Measurements from ENCODE around the gene MSI2. TPM values are rescaled to one million over a fixed set of nuclear protein-coding genes. Genes with fewer than 3 reads are reported as not detected.

The MSI2 gene
- polyA plus RNA-seq, 1 donor from 2014 or later: 3.8 TPM

DNA sequence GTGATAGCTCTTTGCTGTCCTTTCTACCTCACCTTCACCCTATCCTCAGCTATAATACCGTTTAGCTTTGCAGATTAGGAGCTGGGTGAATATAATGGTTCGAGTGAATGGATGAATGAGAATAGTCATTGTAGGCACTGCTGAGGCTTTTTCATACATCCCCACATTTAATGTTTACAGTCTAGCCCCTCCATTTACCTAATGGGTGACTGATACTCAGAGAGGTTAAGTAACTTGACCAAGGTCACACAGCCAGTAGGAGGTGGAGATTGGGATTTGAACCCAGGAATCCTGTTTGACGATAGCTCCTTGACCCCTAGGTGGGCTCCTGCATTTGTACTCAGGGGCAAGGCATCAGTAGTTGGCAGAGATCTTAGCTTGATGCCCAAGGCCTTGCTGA is 293.1 kb downstream of the MSI2 start:
- Mint-ChIP-seq H3K4me1 (peaks cover 50 to 58% (median 53%) of the 10 kb centered on the region in 3 donors), H3K9me3 (no peaks in the 10 kb centered on the region), H3K36me3 (peaks cover 2% of the 10 kb centered on the region), H3K27me3 (no peaks in the 10 kb centered on the region), H3K27ac (peak overlapping the region in 2 of 3 donors; percentile 90 to 100), H3K4me3 (peak overlapping the region in 2 of 4 donors; percentile 47 to 73)

GRCh38 chr17:57550016-57550415 is 293.7 kb downstream of the MSI2 start:
- no peaks in the 10 kb centered on the region for H3K27me3 Mint-ChIP-seq
- peak overlapping the region in 1 of 4 donors; percentile 17 for H3K4me3 Mint-ChIP-seq
- H3K9me3 Mint-ChIP-seq: no peaks in the 10 kb centered on the region
- peak overlapping the region; percentile 90 to 100 (median 96) for H3K27ac Mint-ChIP-seq
- H3K36me3 Mint-ChIP-seq: peaks cover 2% of the 10 kb centered on the region
- peaks cover 52 to 58% (median 55%) of the 10 kb centered on the region in 3 donors for H3K4me1 Mint-ChIP-seq

DNA sequence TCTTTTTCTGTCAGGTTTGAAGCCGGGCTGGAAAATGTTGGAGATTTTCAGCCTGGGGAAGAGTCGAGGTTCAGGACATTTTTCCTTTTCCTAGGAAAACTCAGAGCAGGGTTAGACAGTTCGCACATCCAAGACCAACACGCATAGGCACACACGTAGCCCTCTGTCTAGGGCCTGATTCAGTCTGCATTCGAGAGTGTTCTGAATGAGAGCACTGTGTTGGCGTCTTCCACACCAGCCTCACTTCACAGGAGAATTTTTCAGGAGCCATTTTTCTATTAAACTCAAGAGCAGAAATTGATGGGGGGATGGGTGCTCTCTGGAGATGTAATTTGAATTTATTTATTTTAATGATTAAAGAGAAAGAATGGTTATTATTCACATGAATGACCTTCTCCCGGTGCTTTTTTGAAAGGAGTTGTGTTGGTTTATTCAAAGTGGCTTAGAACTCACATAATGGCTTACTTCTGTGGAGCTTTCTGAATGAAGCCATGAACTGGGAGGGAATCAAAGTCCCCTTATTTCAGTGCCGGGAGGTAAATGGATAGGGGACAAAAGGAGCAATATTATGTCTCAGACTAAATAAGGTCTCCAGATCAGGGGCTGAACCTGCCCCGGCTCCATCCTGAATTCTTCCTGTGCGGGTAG is 294.5 kb downstream of the MSI2 start:
- Mint-ChIP-seq H3K4me1 (peaks cover 58 to 59% (median 59%) of the 10 kb centered on the region in 3 donors), H3K9me3 (no peaks in the 10 kb centered on the region), H3K27me3 (no peaks in the 10 kb centered on the region), H3K36me3 (peaks cover 3% of the 10 kb centered on the region), H3K27ac (peak overlapping the region; percentile 90 to 100 (median 96)), H3K4me3 (peak overlapping the region; percentile 64 to 94 (median 85))

GRCh38 chr17:57551321-57552079 is 295.2 kb downstream of the MSI2 start:
- H3K4me1 Mint-ChIP-seq: peaks cover 56 to 66% (median 61%) of the 10 kb centered on the region in 3 donors
- no peaks in the 10 kb centered on the region for H3K27me3 Mint-ChIP-seq
- peak overlapping the region; percentile 64 to 94 (median 85) for H3K4me3 Mint-ChIP-seq
- no peaks in the 10 kb centered on the region for H3K9me3 Mint-ChIP-seq
- H3K27ac Mint-ChIP-seq: peak overlapping the region; percentile 90 to 100 (median 96)
- H3K36me3 Mint-ChIP-seq: peaks cover 3% of the 10 kb centered on the region

DNA sequence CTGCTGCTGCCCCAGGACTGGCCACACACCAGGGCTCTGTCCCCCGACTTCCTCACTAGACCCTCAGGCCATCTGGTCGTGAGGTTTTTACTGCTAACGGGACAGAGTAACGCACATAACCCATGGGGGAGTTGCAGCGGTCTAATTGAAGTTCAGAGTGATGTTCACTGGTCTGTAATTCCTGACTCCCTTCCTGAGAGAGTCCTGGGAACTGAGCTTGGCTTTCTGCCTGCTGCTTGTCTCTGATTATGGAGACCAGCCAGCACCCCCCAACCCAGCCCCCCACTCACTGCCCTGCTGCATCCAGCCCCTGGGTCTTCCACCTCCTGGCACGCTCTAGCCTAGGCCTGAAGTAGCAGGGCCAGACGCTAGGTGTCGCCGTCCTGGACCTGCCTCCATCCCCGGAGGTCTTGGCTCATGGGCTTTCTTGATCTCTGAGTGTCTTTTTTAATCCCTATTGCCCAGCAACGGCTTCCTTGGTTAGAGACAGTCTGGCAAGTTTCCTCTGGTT is 295.8 kb downstream of the MSI2 start:
- Mint-ChIP-seq H3K27me3 (no peaks in the 10 kb centered on the region), H3K4me3 (peak overlapping the region; percentile 64 to 94 (median 85)), H3K27ac (peak overlapping the region; percentile 90 to 100 (median 96)), H3K9me3 (no peaks in the 10 kb centered on the region), H3K36me3 (peaks cover 3% of the 10 kb centered on the region), H3K4me1 (peaks cover 56 to 69% (median 57%) of the 10 kb centered on the region in 3 donors)

DNA sequence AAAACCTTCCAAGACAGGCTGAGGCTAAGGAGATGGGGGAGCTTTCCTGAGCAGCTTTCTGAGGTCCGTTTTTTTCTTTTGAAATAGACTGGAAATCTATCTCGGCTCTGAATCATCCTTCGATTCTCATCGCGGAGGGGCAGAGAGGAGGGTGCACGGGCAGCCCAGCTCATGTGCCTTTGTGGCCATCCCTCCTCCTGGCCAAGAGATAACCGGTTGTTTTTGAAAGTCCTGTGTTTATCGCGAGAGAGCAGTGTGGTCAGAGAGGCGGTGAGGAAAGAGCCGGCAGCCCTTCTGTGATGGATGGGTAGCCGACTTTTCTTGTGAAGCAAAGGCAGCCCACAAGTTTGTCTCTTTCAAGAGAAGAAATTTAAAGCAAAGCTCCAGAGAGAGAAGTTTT is 297.2 kb downstream of the MSI2 start:
- H3K36me3 Mint-ChIP-seq: peaks cover 3% of the 10 kb centered on the region
- H3K4me3 Mint-ChIP-seq: peak overlapping the region in 2 of 4 donors; percentile 49 to 83
- H3K4me1 Mint-ChIP-seq: peaks cover 47 to 67% (median 51%) of the 10 kb centered on the region in 3 donors
- no peaks in the 10 kb centered on the region for H3K27me3 Mint-ChIP-seq
- peak overlapping the region in 1 of 3 donors; percentile 68 for H3K27ac Mint-ChIP-seq
- H3K9me3 Mint-ChIP-seq: no peaks in the 10 kb centered on the region

DNA sequence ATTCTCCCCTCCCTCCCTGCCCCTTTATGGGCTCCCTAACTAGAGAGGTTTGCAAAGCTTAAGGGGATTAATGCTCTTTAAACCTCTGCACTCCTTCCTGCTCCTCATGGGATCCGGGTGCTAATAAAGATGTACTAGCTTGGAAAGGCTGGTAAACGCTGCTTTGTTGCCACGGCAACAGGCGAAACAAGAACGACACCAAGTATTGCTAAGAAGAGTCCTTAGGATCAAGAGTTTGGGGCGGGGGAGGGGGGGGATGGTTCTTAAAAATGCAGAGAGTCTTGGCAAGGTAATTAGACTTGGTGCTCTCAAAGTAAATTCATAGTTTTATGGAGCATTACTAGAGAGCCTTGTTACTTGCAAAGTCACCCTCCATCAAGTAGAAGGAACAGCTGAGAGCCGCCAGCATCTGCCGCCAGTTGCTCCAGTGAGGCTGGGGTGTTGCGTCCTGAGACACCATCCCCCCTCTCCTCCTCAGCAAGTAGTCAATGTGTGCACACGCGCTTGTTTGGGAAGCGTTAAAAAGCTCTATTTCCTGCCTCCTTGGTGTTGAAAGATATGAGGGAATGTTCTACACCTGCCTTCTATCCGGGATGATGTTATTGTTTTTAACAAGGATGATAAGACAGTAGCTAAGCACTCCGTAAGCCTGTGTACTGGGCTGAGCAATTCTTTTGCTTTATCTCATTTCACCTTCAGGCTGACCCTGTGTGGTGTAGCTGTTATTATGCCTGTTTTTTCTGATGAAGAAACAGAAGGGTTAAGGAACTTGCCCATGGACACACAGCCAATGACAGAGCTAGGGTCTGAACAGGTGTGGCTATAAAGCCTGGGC is 297.9 kb downstream of the MSI2 start:
- Mint-ChIP-seq H3K27ac (peak overlapping the region in 1 of 3 donors; percentile 68), H3K36me3 (peaks cover 8% of the 10 kb centered on the region), H3K9me3 (no peaks in the 10 kb centered on the region), H3K27me3 (no peaks in the 10 kb centered on the region), H3K4me1 (peaks cover 48 to 66% (median 51%) of the 10 kb centered on the region in 3 donors), H3K4me3 (no peak overlapping the region)

DNA sequence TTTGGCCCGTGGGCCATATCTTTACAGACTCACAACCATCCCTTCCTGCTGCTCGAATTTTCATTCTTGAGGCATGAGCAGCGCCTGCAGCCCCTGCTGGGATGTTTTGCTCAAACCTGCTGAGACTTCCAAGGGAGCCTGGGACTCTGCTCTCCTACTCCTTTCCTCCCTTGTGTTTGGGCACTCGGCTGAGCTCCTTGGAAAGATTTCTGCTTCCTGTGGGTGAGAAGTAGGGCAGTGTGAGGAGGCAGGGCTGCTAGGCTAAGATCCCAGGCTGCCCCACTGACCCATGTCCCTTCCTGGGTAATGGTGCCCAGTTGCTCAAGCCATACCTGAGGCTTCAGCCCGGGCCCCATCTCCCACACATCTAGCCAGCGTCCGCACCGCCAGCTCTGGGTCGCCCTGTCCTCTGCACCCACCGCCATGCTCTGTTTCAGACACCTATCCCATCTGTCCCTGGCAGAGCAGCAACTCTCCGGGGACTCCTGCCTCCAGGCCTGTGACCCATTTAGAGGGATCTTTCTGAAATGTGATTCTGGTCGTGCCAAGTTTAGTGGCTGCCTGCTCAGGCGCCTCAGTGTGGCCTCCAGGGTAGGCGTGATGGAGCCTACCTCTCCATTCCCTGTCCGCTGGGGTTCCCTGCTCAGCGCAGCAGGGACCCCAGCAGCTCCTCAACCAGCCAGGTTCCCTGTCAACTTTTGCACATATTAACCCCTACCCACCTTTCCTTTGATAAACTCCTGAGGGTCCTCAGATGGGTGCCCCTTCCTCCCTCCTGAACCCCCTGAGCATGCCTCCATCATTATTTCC is 298.7 kb downstream of the MSI2 start:
- Mint-ChIP-seq H3K4me3 (peak overlapping the region in 2 of 4 donors; percentile 66 to 74), H3K9me3 (no peaks in the 10 kb centered on the region), H3K4me1 (peaks cover 43 to 64% (median 46%) of the 10 kb centered on the region in 3 donors), H3K27me3 (no peaks in the 10 kb centered on the region), H3K36me3 (peaks cover 8% of the 10 kb centered on the region), H3K27ac (peak overlapping the region in 2 of 3 donors; percentile 46 to 96)

DNA sequence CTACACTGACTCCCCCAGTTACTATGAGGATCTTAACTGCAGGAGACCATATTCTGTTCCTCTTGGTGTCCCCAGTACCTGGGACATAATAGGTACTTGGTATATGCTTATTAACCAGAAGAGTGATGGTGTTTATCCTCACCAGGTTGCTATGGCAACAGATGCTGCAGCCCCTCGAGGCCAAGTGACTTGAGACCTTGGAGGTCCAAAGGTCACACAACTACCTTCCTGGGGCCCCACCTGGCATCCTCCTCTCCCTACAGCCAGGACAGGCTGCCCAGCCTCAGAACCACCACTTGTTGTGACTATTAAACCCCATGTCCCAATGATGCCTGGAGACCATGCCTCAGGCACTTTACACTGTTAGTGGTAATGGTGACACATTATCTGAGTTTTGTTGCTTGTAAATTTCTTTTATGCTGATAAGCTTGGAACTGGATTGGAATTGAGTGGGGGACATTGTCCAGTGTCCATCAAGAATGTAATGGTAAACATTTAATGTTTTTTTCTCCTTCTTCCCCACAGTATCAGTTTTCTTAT is 299.4 kb downstream of the MSI2 start:
- no peaks in the 10 kb centered on the region for H3K9me3 Mint-ChIP-seq
- peaks cover 42 to 68% (median 43%) of the 10 kb centered on the region in 3 donors for H3K4me1 Mint-ChIP-seq
- no peaks in the 10 kb centered on the region for H3K27me3 Mint-ChIP-seq
- H3K4me3 Mint-ChIP-seq: peak overlapping the region in 1 of 4 donors; percentile 66
- H3K36me3 Mint-ChIP-seq: peaks cover 8% of the 10 kb centered on the region
- H3K27ac Mint-ChIP-seq: peak overlapping the region in 1 of 3 donors; percentile 46

GRCh38 chr17:57556320-57556719 is 300.0 kb downstream of the MSI2 start:
- no peaks in the 10 kb centered on the region for H3K27me3 Mint-ChIP-seq
- H3K36me3 Mint-ChIP-seq: peaks cover 8% of the 10 kb centered on the region
- peak overlapping the region in 1 of 4 donors; percentile 63 for H3K4me3 Mint-ChIP-seq
- peaks cover 38 to 67% (median 39%) of the 10 kb centered on the region in 3 donors for H3K4me1 Mint-ChIP-seq
- no peaks in the 10 kb centered on the region for H3K9me3 Mint-ChIP-seq
- peak overlapping the region in 1 of 3 donors; percentile 64 for H3K27ac Mint-ChIP-seq

DNA sequence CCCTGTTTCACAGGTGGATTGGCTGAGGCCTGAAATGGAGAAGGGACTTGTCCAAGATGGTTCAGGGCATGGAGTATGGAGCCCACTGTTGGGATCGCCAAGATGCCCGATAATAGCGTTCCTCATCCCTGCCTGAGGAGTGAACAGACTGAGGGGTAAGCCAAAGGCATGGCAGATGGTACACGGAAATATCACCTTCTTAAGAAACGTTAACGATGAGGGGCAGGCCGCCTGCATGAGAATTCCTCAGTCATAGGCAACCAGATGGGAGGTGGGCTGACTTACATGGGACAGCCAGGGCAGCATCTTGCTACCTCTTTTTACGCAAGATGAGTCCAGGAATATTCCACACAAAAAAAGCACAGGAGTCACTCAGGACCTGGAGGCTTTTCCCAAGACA is 300.7 kb downstream of the MSI2 start:
- Mint-ChIP-seq H3K4me3 (peak overlapping the region in 1 of 4 donors; percentile 63), H3K27me3 (no peaks in the 10 kb centered on the region), H3K27ac (peak overlapping the region in 1 of 3 donors; percentile 64), H3K36me3 (peaks cover 10% of the 10 kb centered on the region), H3K9me3 (no peaks in the 10 kb centered on the region), H3K4me1 (peaks cover 32 to 62% (median 36%) of the 10 kb centered on the region in 3 donors)

- Mint-ChIP-seq H3K27me3 (no peaks in the 10 kb centered on the region), H3K9me3 (no peaks in the 10 kb centered on the region), H3K4me1 (peaks cover 29 to 57% (median 32%) of the 10 kb centered on the region in 3 donors), H3K36me3 (peaks cover 12% of the 10 kb centered on the region), H3K4me3 (no peak overlapping the region), H3K27ac (no peak overlapping the region)
Measured at GRCh38 chr17:57557416-57557815, 301.1 kb downstream of the MSI2 start.

DNA sequence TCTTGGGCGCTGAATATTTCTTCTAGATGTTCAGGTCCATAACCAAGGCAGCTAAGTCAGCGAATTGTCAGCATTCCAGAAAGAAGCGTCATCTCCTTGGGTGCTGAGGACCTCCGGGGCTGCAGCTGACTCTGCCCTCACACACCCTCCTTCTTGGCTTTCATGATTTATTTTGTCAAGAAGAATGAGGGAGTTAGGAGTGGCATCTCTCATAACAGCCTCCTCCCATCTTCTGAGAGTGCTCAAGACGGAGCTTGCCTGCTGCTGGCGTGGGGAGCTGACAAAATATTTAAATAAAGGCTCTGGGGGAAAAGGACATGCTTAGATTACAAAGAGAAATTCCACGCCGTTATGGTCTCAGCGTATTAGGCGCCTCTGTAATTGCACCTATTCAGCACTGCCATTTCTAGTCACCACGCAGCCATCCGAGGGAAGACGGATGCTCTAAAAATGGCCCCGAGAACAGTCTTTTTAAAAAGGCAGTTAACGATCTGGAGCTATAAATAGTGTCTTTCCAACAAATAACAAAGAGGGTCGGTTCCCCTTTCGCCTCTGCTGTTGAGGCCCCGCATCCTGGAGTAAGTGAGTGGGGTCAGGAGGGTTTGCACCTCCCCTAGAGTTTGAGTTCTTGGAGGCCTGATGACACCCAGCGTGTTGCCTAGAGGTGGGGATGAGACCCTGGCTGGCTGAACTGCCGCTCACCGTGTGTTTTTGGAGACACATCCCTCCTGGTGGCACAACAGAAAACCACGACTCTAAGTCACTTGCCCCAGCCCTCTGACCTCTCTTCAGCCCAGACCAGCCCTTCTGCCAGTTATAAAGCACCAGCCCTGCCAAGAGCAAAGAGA is 301.7 kb downstream of the MSI2 start:
- Mint-ChIP-seq H3K27ac (peak overlapping the region in 1 of 3 donors; percentile 67), H3K4me1 (peaks cover 25 to 53% (median 25%) of the 10 kb centered on the region in 3 donors), H3K36me3 (peaks cover 10% of the 10 kb centered on the region), H3K27me3 (no peaks in the 10 kb centered on the region), H3K9me3 (no peaks in the 10 kb centered on the region), H3K4me3 (peak overlapping the region in 3 of 4 donors; percentile 18 to 71 (median 43))
